ENCODE measurements around the gene FXYD1.

DNA sequence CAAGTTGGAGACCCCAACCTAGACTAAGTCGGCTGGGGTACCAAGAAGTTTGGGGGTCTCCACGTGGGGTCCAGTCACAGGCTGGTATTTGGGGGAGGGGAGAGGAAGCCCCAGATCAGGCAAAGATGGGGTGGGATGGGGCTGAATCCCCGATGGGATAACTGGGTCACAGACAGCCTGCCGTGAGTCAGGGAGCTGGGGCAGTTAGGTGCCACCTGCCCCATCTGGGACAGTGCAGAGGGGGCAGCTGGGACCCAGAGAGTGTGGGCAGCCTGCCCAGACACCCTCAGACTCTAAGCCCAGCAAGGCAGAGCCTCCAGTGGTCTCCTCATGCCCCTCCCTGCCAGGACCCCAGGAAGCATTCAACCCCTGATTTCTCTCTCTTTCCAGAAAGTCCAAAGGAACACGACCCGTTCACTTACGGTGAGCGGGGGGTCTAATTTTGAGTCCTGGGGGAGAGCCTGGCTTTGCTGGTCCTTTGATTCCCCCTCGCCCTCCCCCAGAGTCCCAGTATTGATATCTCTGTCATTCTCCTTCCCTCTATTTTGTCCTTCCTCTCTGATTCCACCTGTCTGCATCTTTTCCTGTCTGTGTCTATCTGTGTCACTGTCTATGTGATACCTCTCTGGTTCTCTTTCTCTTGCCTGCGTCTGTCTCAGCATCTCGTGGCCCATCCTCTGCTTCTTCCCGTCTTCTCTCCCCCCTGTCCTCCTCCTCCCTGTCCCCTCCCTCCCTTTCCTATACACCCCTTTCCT is 1.8 kb downstream of the FXYD1 start:
- TF ChIP-seq EZH2 (IDR thresholded peaks at IDR 0.05; ENCODE audit: insufficient read depth, poor library complexity, severe bottlenecking) (no peak), EZH2phosphoT487 (IDR thresholded peaks at IDR 0.05; ENCODE audit: insufficient read depth, low read depth) (no peak)

Data from GM23248 (cell line).